ENCODE results near the gene PSMA3.
A peak's percentile ranks its signal among the peaks of the same experiment; 100 is the strongest.

DNA sequence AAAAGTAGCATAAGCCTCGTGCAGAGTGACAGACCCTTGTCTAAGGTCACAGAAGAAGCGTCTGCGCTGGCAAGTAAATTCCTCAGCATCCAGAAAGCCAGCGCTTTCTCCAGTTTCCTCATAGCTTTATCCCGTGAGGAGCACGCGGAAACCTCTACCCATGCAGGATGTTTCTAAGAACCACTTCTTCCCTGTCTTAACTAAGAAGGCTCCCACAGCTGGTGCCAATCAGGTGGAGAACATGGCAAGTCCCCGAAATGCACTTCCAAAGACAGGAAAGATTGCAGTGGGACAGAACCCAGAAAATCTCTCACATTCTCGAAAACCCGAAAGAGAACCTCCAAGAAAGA is 52.7 kb downstream of the PSMA3 start:
- no peak for TF ChIP-seq CTCF (IDR thresholded peaks at IDR 0.05; ENCODE audit: low read depth, low read length)
- TF ChIP-seq POLR2A (IDR thresholded peaks at IDR 0.05; ENCODE audit: extremely low read depth, insufficient read length): no peak
- TF ChIP-seq MAX (IDR thresholded peaks at IDR 0.05; ENCODE audit: low read depth, low read length): peak; percentile 61; the same call in 1 of the 2 replicates
